Measurements from ENCODE around the gene PCID2. TPM values are rescaled to one million over a fixed set of nuclear protein-coding genes. Genes with fewer than 3 reads are reported as not detected.
"Not testable (repeated sequence)": the region's sequence is repeated elsewhere in the genome, so short reads cannot be mapped to it uniquely, and the experiment has no call there.

The PCID2 gene
- 54.2 and 71.9 TPM in 2 replicates for total RNA-seq

GRCh38 chr13:113208421-113209335, at the start of gene PCID2:
Gene PCID2, minus strand, starts transcription at chr13:113208669. Its CDS starts 35 bp downstream, at chr13:113208634.
- peak; percentile 49 for DNase-seq (ENCODE audit: low read depth)

GRCh38 chr13:113257908-113258307, 49.4 kb upstream of the PCID2 start:
- not testable (repeated sequence) for DNase-seq (ENCODE audit: low read depth)

GRCh38 chr13:113252516-113253095, 44.1 kb upstream of the PCID2 start:
- DNase-seq (ENCODE audit: low read depth) = no peak

- DNase-seq (ENCODE audit: low read depth) = no peak
Measured at GRCh38 chr13:113245849-113246796, 37.7 kb upstream of the PCID2 start.

- DNase-seq (ENCODE audit: low read depth) = no peak
Measured at GRCh38 chr13:113243847-113244246, 35.4 kb upstream of the PCID2 start.

- DNase-seq (ENCODE audit: low read depth) = not testable (repeated sequence)
Measured at GRCh38 chr13:113241623-113242022, 33.2 kb upstream of the PCID2 start.

- no peak for DNase-seq (ENCODE audit: low read depth)
Measured at GRCh38 chr13:113239986-113240385, 31.5 kb upstream of the PCID2 start.

- no peak for DNase-seq (ENCODE audit: low read depth)
Measured at GRCh38 chr13:113239357-113239756, 30.9 kb upstream of the PCID2 start.

- no peak for DNase-seq (ENCODE audit: low read depth)
Measured at GRCh38 chr13:113238536-113238935, 30.1 kb upstream of the PCID2 start.

GRCh38 chr13:113233101-113233500, 24.6 kb upstream of the PCID2 start:
- no peak for DNase-seq (ENCODE audit: low read depth)

- no peak for DNase-seq (ENCODE audit: low read depth)
Measured at GRCh38 chr13:113232208-113233003, 23.9 kb upstream of the PCID2 start.

- DNase-seq (ENCODE audit: low read depth) = no peak
Measured at GRCh38 chr13:113231306-113232207, 23.1 kb upstream of the PCID2 start.

GRCh38 chr13:113229791-113230190, 21.3 kb upstream of the PCID2 start:
- no peak for DNase-seq (ENCODE audit: low read depth)

- no peak for DNase-seq (ENCODE audit: low read depth)
Measured at GRCh38 chr13:113229161-113229560, 20.7 kb upstream of the PCID2 start.

GRCh38 chr13:113226873-113227450, 18.5 kb upstream of the PCID2 start:
- no peak for DNase-seq (ENCODE audit: low read depth)

GRCh38 chr13:113225515-113225914, 17.0 kb upstream of the PCID2 start:
- DNase-seq (ENCODE audit: low read depth) = no peak

GRCh38 chr13:113224486-113224885, 16.0 kb upstream of the PCID2 start:
- DNase-seq (ENCODE audit: low read depth) = no peak

- no peak for DNase-seq (ENCODE audit: low read depth)
Measured at GRCh38 chr13:113223070-113223469, 14.6 kb upstream of the PCID2 start.

GRCh38 chr13:113220877-113221276, 12.4 kb upstream of the PCID2 start:
- no peak for DNase-seq (ENCODE audit: low read depth)

- no peak for DNase-seq (ENCODE audit: low read depth)
Measured at GRCh38 chr13:113220141-113220598, 11.7 kb upstream of the PCID2 start.

Data from renal cortical epithelial cell (primary cell).